ENCODE measurements around the gene RNF144B.

DNA sequence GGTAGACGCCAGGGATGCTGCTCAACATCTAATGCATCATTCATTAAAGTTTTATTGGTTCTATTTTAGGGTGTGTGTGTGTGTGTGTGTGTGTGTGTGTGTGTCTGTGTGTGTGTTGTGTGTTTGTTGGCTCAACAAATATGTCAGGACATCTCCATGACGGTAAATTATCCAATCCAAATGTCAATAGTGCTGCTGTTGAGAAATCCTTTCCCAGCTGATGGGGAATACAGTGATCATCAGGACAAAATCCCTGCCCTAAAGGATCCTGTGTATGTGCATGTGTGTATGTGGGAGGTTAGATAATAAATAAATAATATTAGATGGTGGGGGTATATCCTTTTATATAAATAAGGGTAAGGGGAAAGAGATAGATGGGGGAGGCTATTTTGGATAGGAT lies 59.6 kb downstream of the RNF144B start:
- TF ChIP-seq, protein P1, sequence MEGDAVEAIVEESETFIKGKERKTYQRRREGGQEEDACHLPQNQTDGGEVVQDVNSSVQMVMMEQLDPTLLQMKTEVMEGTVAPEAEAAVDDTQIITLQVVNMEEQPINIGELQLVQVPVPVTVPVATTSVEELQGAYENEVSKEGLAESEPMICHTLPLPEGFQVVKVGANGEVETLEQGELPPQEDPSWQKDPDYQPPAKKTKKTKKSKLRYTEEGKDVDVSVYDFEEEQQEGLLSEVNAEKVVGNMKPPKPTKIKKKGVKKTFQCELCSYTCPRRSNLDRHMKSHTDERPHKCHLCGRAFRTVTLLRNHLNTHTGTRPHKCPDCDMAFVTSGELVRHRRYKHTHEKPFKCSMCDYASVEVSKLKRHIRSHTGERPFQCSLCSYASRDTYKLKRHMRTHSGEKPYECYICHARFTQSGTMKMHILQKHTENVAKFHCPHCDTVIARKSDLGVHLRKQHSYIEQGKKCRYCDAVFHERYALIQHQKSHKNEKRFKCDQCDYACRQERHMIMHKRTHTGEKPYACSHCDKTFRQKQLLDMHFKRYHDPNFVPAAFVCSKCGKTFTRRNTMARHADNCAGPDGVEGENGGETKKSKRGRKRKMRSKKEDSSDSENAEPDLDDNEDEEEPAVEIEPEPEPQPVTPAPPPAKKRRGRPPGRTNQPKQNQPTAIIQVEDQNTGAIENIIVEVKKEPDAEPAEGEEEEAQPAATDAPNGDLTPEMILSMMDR (IDR thresholded peaks at IDR 0.05 in 4 of 5, conservative IDR thresholded peaks at IDR 0.05 in 1 of 5): no peak
- TF ChIP-seq POLR2A (IDR thresholded peaks at IDR 0.05): no peak
